ENCODE results near the gene FHIP1A. TPM values are rescaled to one million over a fixed set of nuclear protein-coding genes. Genes with fewer than 3 reads are reported as not detected.

FHIP1A gene
- total and polyA plus RNA-seq, 2 experiments from 2014 or later, result 0.11 TPM; not detected in 1

- Histone ChIP-seq H3K9me2 (ENCODE audit: insufficient read depth) (no peaks in the 10 kb centered on the region), H3K27me3 (replicated peaks; ENCODE audit: insufficient read depth) (no peaks in the 10 kb centered on the region), H3K4me3 (no peak overlapping the region), H3K4me1 (ENCODE audit: insufficient read depth) (peaks cover 28% of the 10 kb centered on the region), H4K20me1 (ENCODE audit: insufficient read depth) (no peaks in the 10 kb centered on the region), H3K4me2 (ENCODE audit: unreplicated experiment) (no peak overlapping the region), H3K27ac (no peak overlapping the region), H3K9ac (no peak overlapping the region), H3K36me3 (ENCODE audit: low read depth) (no peaks in the 10 kb centered on the region), H3K79me2 (ENCODE audit: insufficient read depth) (no peaks in the 10 kb centered on the region), H2AFZ (no peak overlapping the region), H3F3A (ENCODE audit: insufficient read depth) (peaks cover 7% of the 10 kb centered on the region; the same call in 1 of the 2 replicates), H3K9me3 (ENCODE audit: low read depth) (no peaks in the 10 kb centered on the region)
- WGBS, 2 experiments (ENCODE audit: low coverage in 1 of 2, low lambda C conversion rate in 2 of 2, missing lambda C conversion rate in 2 of 2), result 33 to 48% methylated on average over 1 of the region's 1 CpG
- DNase-seq, result no peak
- TF ChIP-seq EZH2 (IDR thresholded peaks at IDR 0.05; ENCODE audit: insufficient read depth, poor library complexity, severe bottlenecking) (no peak), EZH2phosphoT487 (IDR thresholded peaks at IDR 0.05; ENCODE audit: insufficient read depth, low read depth) (no peak)
- in situ Hi-C loops (cut with MboI), result no loop called here
Observed at GRCh38 chr4:151429957-151430570, 21.1 kb downstream of the FHIP1A start.

- Histone ChIP-seq H3K9me2 (ENCODE audit: insufficient read depth) (no peaks in the 10 kb centered on the region), H3K9ac (no peak overlapping the region), H3K9me3 (ENCODE audit: low read depth) (no peaks in the 10 kb centered on the region), H4K20me1 (ENCODE audit: insufficient read depth) (no peaks in the 10 kb centered on the region), H3K4me2 (ENCODE audit: unreplicated experiment) (no peak overlapping the region), H3F3A (ENCODE audit: insufficient read depth) (peaks cover 7% of the 10 kb centered on the region; the same call in 1 of the 2 replicates), H3K36me3 (ENCODE audit: low read depth) (no peaks in the 10 kb centered on the region), H3K4me3 (no peak overlapping the region), H3K27ac (no peak overlapping the region), H2AFZ (no peak overlapping the region), H3K27me3 (replicated peaks; ENCODE audit: insufficient read depth) (no peaks in the 10 kb centered on the region), H3K79me2 (ENCODE audit: insufficient read depth) (no peaks in the 10 kb centered on the region), H3K4me1 (ENCODE audit: insufficient read depth) (peaks cover 30% of the 10 kb centered on the region)
- in situ Hi-C loops (cut with MboI), result no loop called here
- 84 to 86% methylated on average over 6 of the region's 6 CpGs for WGBS, 2 experiments (ENCODE audit: low coverage in 1 of 2, low lambda C conversion rate in 2 of 2, missing lambda C conversion rate in 2 of 2)
- TF ChIP-seq EZH2 (IDR thresholded peaks at IDR 0.05; ENCODE audit: insufficient read depth, poor library complexity, severe bottlenecking) (no peak), EZH2phosphoT487 (IDR thresholded peaks at IDR 0.05; ENCODE audit: insufficient read depth, low read depth) (no peak)
- no peak for DNase-seq
Observed at GRCh38 chr4:151430740-151431457, 21.9 kb downstream of the FHIP1A start.

- Histone ChIP-seq H3K4me3 (no peak overlapping the region), H3K9me3 (ENCODE audit: low read depth) (no peaks in the 10 kb centered on the region), H3K4me2 (ENCODE audit: unreplicated experiment) (no peak overlapping the region), H2AFZ (no peak overlapping the region), H3K9ac (no peak overlapping the region), H3K36me3 (ENCODE audit: low read depth) (no peaks in the 10 kb centered on the region), H3K27me3 (replicated peaks; ENCODE audit: insufficient read depth) (no peaks in the 10 kb centered on the region), H3K4me1 (ENCODE audit: insufficient read depth) (peaks cover 37% of the 10 kb centered on the region), H3K79me2 (ENCODE audit: insufficient read depth) (no peaks in the 10 kb centered on the region), H3K27ac (no peak overlapping the region), H4K20me1 (ENCODE audit: insufficient read depth) (no peaks in the 10 kb centered on the region), H3F3A (ENCODE audit: insufficient read depth) (peaks cover 7% of the 10 kb centered on the region; the same call in 1 of the 2 replicates), H3K9me2 (ENCODE audit: insufficient read depth) (no peaks in the 10 kb centered on the region)
- in situ Hi-C loops (cut with MboI), result no loop called here
- no peak for TF ChIP-seq EZH2 (IDR thresholded peaks at IDR 0.05; ENCODE audit: insufficient read depth, poor library complexity, severe bottlenecking)
- no peak for TF ChIP-seq EZH2phosphoT487 (IDR thresholded peaks at IDR 0.05; ENCODE audit: insufficient read depth, low read depth)
- no peak for DNase-seq
Observed at GRCh38 chr4:151431728-151432127, 22.8 kb downstream of the FHIP1A start.

- in situ Hi-C loops (cut with MboI), result no loop called here
- Histone ChIP-seq H3K36me3 (ENCODE audit: low read depth) (no peaks in the 10 kb centered on the region), H3K9ac (no peak overlapping the region), H3K4me1 (ENCODE audit: insufficient read depth) (peaks cover 37% of the 10 kb centered on the region), H4K20me1 (ENCODE audit: insufficient read depth) (no peaks in the 10 kb centered on the region), H3K9me2 (ENCODE audit: insufficient read depth) (no peaks in the 10 kb centered on the region), H3K27me3 (replicated peaks; ENCODE audit: insufficient read depth) (no peaks in the 10 kb centered on the region), H2AFZ (no peak overlapping the region), H3K9me3 (ENCODE audit: low read depth) (no peaks in the 10 kb centered on the region), H3K4me2 (ENCODE audit: unreplicated experiment) (no peak overlapping the region), H3K27ac (no peak overlapping the region), H3K4me3 (no peak overlapping the region), H3K79me2 (ENCODE audit: insufficient read depth) (no peaks in the 10 kb centered on the region), H3F3A (ENCODE audit: insufficient read depth) (peaks cover 7% of the 10 kb centered on the region; the same call in 1 of the 2 replicates)
- no peak for TF ChIP-seq EZH2phosphoT487 (IDR thresholded peaks at IDR 0.05; ENCODE audit: insufficient read depth, low read depth)
- TF ChIP-seq EZH2 (IDR thresholded peaks at IDR 0.05; ENCODE audit: insufficient read depth, poor library complexity, severe bottlenecking), result no peak
- no peak for DNase-seq
Observed at GRCh38 chr4:151432654-151433053, 23.7 kb downstream of the FHIP1A start.

Measured in GM23248 (cell line).